OCI-LY3 (cell line): ENCODE data around the gene DNM3.

Source experiments
- H2AFZ ChIP-seq: fragments of 200-600, 300-600 bp; shearing (Covaris generic); 2 replicates; pipeline ENCODE4 v1.6.0; 2014; ENCODE audit warnings: antibody characterized with exemption, low read depth, low read length
- H3K27ac ChIP-seq: fragments of 200-600, 300-600 bp; sonication (generic); 2 replicates; pipeline ENCODE4 v1.5.1; 2014; ENCODE audit warnings: mild to moderate bottlenecking, low read length, moderate library complexity, mixed read lengths
- H3K27me3 ChIP-seq: fragments of 200-600, 300-600 bp; sonication (generic); 2 replicates; pipeline ENCODE4 v1.6.1; 2014; ENCODE audit warnings: low read depth, low read length, mixed read lengths
- H3K36me3 ChIP-seq: fragments of 200-600, 300-600 bp; sonication (generic); replicated peaks from 2 replicates; pipeline ENCODE3; 2014; ENCODE audit warnings: low read depth, low read length, mixed read lengths
- H3K4me1 ChIP-seq: fragments of 300-600, 200-600 bp; sonication (generic); 2 replicates; pipeline ENCODE4 v1.6.1; 2014; ENCODE audit warnings: low read length, mixed read lengths
- H3K4me2 ChIP-seq: fragments of 200-600, 300-600 bp; sonication (generic); 2 replicates; pipeline ENCODE4 v1.6.1; 2014; ENCODE audit warnings: low read length, mixed read lengths
- H3K4me3 ChIP-seq: fragments of 300-600, 200-600 bp; sonication (generic); 2 replicates; pipeline ENCODE4 v1.5.1; 2014; ENCODE audit warnings: antibody characterized with exemption, mild to moderate bottlenecking, low read length, moderate library complexity
- H3K79me2 ChIP-seq: fragments of 300-600, 200-600 bp; shearing (Covaris generic); 2 replicates; pipeline ENCODE4 v1.6.1; 2014; ENCODE audit warnings: mild to moderate bottlenecking, low read length, mixed read lengths
- H3K9ac ChIP-seq: fragments of 300-600, 200-600 bp; shearing (Covaris generic); 2 replicates; pipeline ENCODE4 v1.6.0; 2014; ENCODE audit warnings: mild to moderate bottlenecking, low read length, moderate library complexity
- H3K9me3 ChIP-seq: fragments of 200-600, 300-600 bp; shearing (Covaris generic); 2 replicates; pipeline ENCODE4 v1.6.1; 2014; ENCODE audit warnings: low read length, mixed read lengths; ENCODE audit not compliant: insufficient read depth
- H4K20me1 ChIP-seq: fragments of 200-600, 300-600 bp; sonication (generic); 2 replicates; pipeline ENCODE4 v1.6.1; 2016; ENCODE audit warnings: low read length, mixed read lengths; ENCODE audit not compliant: insufficient read depth
- EZH2phosphoT487 ChIP-seq: fragments of 200-600 bp; shearing (Covaris generic); IDR thresholded peaks from 2 replicates; pipeline ENCODE4 v1.6.1; 2018; ENCODE audit warnings: antibody characterized with exemption, mixed run types, low read depth
- TF ChIP-seq, protein P1 (sequence below): fragments of 200-600, 300-600 bp; sonication (generic); IDR thresholded peaks from 2 replicates; pipeline ENCODE4 v1.5.1; 2014; ENCODE audit warnings: antibody characterized with exemption, low read length, low read depth

DNM3 gene

DNA sequence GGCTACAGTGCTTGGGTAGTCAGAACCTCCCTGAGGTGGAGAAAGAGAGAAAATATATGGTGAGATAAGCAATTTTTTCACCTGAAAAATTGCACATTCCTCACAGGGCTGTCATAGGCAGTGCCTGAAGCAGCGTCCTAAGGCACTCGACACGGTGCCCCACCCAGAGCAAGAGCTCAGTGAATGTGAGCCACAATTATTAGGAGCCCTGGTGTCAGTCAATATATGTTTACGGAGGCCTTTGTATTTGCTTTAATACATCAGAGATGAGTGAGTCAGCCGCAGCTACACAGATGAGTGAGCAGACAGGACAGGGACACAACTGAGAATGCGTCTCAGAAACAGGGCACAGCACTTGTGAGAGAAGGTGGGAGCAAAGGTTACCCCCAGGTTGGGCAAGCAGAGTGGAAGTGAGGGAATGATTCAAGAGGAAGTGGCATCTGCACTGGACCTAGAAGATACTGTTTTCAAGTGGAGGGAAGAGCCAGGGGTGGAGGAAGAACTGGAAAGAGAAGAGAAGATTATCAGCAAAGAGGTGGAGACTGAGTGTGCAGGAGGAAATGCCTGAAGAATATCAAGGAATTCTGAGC lies 607.8 kb downstream of the DNM3 start:
- TF ChIP-seq EZH2phosphoT487, result no peak
- TF ChIP-seq, protein P1, sequence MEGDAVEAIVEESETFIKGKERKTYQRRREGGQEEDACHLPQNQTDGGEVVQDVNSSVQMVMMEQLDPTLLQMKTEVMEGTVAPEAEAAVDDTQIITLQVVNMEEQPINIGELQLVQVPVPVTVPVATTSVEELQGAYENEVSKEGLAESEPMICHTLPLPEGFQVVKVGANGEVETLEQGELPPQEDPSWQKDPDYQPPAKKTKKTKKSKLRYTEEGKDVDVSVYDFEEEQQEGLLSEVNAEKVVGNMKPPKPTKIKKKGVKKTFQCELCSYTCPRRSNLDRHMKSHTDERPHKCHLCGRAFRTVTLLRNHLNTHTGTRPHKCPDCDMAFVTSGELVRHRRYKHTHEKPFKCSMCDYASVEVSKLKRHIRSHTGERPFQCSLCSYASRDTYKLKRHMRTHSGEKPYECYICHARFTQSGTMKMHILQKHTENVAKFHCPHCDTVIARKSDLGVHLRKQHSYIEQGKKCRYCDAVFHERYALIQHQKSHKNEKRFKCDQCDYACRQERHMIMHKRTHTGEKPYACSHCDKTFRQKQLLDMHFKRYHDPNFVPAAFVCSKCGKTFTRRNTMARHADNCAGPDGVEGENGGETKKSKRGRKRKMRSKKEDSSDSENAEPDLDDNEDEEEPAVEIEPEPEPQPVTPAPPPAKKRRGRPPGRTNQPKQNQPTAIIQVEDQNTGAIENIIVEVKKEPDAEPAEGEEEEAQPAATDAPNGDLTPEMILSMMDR, result no peak
- Histone ChIP-seq H3K36me3 (no peaks in the 10 kb centered on the region), H2AFZ (peak overlapping the region; percentile 97), H3K27ac (no peak overlapping the region), H3K4me1 (peaks cover 32% of the 10 kb centered on the region), H3K4me2 (peak overlapping the region; percentile 72), H3K9me3 (no peaks in the 10 kb centered on the region), H3K4me3 (peak overlapping the region; percentile 69; the same call in 1 of the 2 replicates), H3K79me2 (no peaks in the 10 kb centered on the region), H3K27me3 (no peaks in the 10 kb centered on the region), H4K20me1 (no peaks in the 10 kb centered on the region), H3K9ac (no peak overlapping the region)

DNA sequence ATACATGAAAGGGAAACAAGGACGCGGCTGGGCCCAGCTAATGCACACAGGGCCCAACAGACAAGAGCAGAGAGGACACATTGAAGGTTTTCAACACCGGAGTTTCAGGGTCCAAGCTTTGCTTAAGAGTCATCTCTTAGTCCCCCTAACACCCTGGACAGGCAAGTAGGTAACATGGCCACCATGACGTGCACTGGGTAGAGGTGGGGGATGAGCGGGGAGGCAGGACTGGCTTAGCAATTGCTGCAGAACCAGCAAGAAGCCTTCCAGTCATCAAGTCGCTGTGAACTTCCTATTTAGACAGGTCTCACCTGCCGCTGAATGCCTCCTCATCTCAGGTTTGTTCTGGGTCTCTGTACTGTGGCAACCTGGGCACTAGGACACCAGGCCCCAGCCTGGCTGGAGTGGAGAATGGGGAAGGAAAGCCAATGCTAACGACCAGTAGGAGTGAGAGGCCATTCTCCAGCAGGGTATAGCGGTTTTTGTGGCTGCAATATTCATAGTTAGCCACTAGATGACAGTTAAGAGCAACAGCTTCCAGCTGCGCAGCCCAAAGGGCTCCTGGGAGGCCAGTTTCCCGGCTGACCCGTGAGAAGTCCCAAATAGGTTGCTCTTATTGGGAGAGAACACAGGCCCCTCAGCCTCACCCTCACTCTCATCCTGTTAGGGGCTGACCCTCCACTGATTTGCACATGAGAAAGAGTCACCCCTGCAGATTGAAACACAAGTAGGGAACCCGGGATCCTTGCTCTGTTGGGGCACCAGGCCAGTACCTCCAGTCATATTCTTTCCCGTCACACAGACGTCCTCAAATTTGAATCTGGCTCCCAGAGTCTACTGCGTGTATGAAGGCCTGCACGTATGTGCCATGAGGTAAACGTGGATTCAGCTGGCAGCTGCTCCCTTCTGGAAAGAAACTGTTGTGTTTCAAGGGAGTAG lies 608.6 kb downstream of the DNM3 start:
- H3K79me2 ChIP-seq, result no peaks in the 10 kb centered on the region
- H3K27ac ChIP-seq, result no peak overlapping the region
- peak overlapping the region; percentile 45 for H3K9ac ChIP-seq
- no peaks in the 10 kb centered on the region for H3K27me3 ChIP-seq
- H3K4me2 ChIP-seq, result peak overlapping the region; percentile 72
- H3K4me3 ChIP-seq, result peak overlapping the region; percentile 69
- H2AFZ ChIP-seq, result peak overlapping the region; percentile 97
- TF ChIP-seq EZH2phosphoT487, result no peak
- TF ChIP-seq, protein P1, result peak; percentile 87
- H4K20me1 ChIP-seq, result no peaks in the 10 kb centered on the region
- H3K4me1 ChIP-seq, result peaks cover 27% of the 10 kb centered on the region
- no peaks in the 10 kb centered on the region for H3K9me3 ChIP-seq
- H3K36me3 ChIP-seq, result no peaks in the 10 kb centered on the region

DNA sequence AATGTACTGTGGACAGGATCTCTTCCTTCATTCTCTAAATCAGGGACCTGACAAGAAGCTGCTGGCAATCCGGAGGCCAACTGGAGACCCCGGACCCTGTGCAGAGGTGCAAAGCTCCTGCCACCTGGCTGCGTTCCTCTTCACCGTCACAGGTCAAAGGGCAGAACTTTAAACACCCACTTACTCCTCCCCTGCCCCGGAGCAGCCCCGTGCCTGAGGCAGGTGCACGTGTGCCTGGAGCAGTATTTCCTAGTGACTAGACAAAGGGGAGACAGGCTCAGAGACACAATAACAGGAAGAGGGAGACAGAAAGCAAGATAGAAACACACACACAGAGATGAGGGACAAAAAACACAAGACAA lies 609.2 kb downstream of the DNM3 start:
- H3K4me2 ChIP-seq, result peak overlapping the region; percentile 72
- peak overlapping the region; percentile 69 for H3K4me3 ChIP-seq
- no peaks in the 10 kb centered on the region for H3K79me2 ChIP-seq
- no peak for TF ChIP-seq EZH2phosphoT487
- TF ChIP-seq, protein P1, result no peak
- H3K27ac ChIP-seq, result no peak overlapping the region
- H2AFZ ChIP-seq, result peak overlapping the region; percentile 97
- H3K9ac ChIP-seq, result peak overlapping the region; percentile 45; the same call in 1 of the 2 replicates
- H3K4me1 ChIP-seq, result peaks cover 27% of the 10 kb centered on the region
- H3K36me3 ChIP-seq, result no peaks in the 10 kb centered on the region
- H3K27me3 ChIP-seq, result no peaks in the 10 kb centered on the region
- no peaks in the 10 kb centered on the region for H4K20me1 ChIP-seq
- no peaks in the 10 kb centered on the region for H3K9me3 ChIP-seq

GRCh38 chr1:172451002-172451443 lies 609.7 kb downstream of the DNM3 start:
- H3K79me2 ChIP-seq, result no peaks in the 10 kb centered on the region
- no peaks in the 10 kb centered on the region for H4K20me1 ChIP-seq
- H3K4me2 ChIP-seq, result peak overlapping the region; percentile 72
- H3K36me3 ChIP-seq, result no peaks in the 10 kb centered on the region
- H3K27me3 ChIP-seq, result no peaks in the 10 kb centered on the region
- H3K4me1 ChIP-seq, result peaks cover 27% of the 10 kb centered on the region
- no peaks in the 10 kb centered on the region for H3K9me3 ChIP-seq
- no peak overlapping the region for H3K27ac ChIP-seq
- peak overlapping the region; percentile 97 for H2AFZ ChIP-seq
- H3K9ac ChIP-seq, result no peak overlapping the region
- TF ChIP-seq, protein P1, result no peak
- TF ChIP-seq EZH2phosphoT487, result no peak
- peak overlapping the region; percentile 69; the same call in 1 of the 2 replicates for H3K4me3 ChIP-seq
